HG02759 (cell line): ENCODE measurements around the gene MAP3K10.

Experiments
- ATAC-seq: cut with Tn5 transposase; IDR thresholded peaks from one replicate; pipeline ENCODE4 v1.9.1; 2021; ENCODE audit warnings: mild to moderate bottlenecking, moderate library complexity; ENCODE audit not compliant: unreplicated experiment

Gene MAP3K10

GRCh38 chr19:40232479-40232878 lies 41.3 kb downstream of the MAP3K10 start:
- ATAC-seq, result no peak

GRCh38 chr19:40232949-40233810 lies 42.0 kb downstream of the MAP3K10 start:
- no peak for ATAC-seq

- no peak for ATAC-seq
Measured at GRCh38 chr19:40233811-40234389, 42.7 kb downstream of the MAP3K10 start.

DNA sequence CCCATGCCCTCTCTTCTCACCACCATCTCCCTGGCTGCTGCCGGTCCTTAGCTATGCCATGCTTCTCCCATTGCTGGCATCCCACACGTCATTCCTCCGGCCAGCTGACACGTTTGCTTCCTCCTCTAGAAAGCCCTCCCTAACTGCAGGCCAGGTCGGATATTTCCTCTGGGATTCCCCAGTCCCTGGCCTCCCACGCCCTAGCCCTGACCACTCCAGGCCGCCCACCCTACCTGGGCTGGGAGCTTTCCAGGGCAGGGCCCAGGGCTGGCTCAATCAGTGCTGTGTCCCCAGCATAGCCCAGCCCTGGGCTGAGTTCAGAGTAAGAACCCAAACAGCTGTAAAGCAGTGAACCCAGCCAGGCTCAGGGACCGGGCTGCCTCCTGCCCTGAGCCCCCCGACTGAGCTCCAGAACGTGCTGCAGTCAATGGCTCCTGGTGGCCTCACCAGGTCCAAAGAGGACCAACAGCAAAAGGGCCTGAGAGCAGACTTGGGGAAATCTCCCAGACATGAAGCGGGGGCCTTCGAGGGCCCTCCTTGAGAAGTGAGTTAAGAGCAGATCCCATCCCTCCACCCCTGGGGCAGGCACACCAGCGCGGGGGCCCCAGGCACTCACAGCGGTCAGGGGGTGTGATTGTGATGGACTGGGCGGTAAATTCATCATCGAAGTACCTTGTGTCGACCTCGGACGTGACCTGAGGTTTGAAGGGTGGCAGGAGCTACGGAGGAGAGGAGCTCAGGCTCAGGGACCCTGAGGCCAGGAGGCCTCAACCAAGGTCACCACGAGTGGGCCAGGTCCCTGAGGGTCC lies 43.4 kb downstream of the MAP3K10 start:
- ATAC-seq, result no peak

DNA sequence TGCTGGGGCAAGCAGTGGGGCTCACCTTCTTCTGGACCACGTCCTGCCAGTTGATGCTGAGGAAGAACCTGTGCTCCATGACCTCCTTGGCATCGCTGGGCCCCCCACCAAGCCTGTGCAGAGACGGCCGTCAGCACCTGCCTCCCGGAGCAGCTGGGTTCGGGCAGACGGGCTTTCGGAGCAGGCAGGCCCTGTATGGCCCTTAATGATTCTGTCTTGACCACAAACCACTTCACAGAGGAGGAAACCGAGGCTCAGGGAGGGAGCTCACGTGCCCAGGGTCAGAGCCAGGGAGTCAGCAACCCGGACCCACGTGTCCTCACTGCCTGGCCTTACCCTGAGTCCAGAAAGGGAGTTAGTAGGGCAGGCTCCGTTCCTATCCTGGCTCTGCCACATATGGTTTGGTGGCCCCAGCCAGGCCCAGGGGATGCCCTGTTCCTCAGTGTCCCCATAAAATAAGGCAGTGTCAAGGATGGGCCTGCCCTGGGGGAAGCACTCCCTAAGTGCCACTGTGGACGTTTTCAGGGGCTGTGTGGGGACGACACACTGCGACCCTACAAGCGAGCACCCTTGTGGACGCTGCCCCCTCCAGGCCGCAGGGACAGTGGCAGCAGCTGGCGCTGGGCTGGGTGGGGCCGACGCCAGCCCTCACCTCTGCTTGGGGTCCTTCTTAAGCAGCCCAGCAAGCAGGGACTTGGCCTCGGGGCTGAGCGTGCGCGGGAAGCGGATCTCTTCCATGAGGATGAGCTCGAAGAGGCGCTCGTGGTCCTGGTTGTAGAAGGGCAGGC lies 44.2 kb downstream of the MAP3K10 start:
- no peak for ATAC-seq

DNA sequence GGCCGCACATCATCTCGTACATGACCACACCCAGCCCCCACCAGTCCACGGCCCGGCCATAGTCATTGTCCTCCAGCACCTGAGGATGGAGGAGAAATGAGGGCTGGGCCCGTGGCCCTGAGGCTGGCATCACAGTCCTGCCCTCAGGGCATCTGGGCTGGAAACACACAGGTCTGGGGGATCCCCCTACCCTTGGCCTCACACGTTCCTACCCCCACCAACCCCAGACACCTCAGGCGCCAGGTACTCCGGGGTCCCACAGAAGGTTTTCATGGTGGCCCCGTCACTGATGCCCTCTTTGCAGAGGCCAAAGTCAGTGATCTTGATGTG lies 44.8 kb downstream of the MAP3K10 start:
- no peak for ATAC-seq

DNA sequence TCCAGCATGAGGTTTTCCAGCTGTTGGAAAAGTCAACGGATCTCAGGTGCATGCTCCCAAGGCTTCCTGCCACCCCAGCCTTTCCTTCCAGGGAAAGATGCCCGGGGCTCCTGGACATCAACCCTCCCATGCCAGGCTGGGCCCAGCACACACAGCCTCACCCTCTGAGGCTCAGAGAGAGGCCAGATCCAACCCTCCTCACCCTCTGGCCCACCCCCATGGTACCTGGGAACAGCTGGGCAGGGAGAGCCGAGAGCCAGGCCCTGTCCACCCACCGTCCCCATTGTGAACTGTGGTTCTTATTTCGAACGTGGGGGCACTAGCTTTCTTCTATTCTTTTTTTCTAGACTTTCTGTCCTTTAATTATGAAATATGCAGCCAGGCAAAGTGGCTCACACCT lies 45.1 kb downstream of the MAP3K10 start:
- ATAC-seq, result no peak

- ATAC-seq, result no peak
Measured at GRCh38 chr19:40237791-40238190, 46.6 kb downstream of the MAP3K10 start.

GRCh38 chr19:40238775-40239174 lies 47.5 kb downstream of the MAP3K10 start:
- no peak for ATAC-seq

DNA sequence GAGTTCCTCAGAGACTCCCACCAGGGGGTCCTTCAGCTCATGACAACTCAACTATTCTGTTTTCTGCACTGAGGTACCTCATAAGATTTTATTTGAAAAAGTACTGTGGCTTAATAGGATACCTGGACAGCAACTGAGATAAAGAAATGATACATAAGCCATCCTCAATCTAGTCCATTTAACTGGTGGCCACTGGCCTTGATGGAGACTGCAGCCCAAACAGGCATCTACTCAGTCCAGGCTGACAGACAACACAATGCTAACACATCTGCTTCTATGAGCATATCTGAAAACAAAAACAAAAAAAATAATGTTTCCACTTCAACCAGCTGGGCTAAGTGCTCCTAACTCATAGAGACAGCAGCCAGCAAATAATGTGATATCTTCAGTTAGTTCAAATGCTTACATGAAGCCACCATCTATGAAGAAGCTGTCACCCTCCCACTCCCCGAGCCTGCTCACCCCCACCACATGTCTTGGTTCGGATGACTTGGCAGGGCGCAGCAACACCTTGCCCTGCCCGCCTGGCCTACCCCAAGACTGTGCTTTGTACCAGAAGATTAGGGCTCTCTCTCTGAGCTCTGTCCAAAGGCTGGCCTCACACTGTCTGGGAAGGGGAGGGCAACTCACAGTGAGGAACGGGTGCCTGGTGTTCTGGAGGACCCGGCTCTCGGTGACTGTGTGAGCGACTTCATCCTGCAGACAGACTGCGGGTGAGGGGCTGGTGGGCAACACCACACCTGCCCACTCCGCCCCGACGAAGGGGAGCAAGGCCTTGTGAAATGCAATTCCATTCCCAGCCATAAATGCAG lies 48.4 kb downstream of the MAP3K10 start:
- ATAC-seq, result no peak

DNA sequence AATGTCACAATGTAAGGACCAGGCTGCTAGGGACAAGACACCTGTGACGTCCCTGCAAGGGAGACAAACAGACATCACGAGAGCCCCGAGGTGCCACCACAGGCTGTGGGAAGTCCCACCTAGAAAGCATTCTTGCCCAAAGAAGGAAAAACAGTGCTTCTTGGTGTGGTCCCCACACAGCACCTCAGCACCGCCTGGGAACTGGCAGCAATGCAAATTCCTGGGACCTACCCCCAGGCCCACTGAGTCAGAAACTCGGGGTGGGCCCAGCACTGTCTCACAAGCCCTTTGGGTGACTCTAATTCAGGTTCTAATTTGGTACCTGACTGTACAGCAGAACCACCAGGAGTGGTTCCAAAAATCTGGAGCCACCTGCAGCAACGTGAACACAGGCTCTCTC lies 49.1 kb downstream of the MAP3K10 start:
- ATAC-seq, result no peak

GRCh38 chr19:40241125-40241808 lies 50.0 kb downstream of the MAP3K10 start:
- no peak for ATAC-seq

- ATAC-seq, result no peak
Measured at GRCh38 chr19:40241809-40242384, 50.7 kb downstream of the MAP3K10 start.

DNA sequence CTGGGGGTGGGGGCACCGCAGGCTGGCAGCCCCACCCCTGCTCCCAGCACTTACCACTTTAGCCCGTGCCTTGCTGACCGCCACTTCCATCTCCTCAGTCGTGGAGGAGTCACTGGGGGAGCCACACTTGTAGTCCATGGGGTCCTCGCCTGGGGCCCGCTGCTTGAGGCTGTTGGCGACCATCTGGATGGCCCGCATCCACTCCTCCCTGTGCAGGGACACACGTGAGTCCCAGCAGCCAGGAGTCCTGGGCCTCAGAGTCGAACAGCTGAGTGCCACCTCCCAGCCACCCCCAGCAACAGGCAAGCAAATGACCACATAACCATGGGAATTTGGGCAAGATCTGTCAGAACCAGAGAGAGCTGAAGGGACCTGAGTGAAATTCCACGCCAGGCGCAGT lies 51.3 kb downstream of the MAP3K10 start:
- no peak for ATAC-seq

DNA sequence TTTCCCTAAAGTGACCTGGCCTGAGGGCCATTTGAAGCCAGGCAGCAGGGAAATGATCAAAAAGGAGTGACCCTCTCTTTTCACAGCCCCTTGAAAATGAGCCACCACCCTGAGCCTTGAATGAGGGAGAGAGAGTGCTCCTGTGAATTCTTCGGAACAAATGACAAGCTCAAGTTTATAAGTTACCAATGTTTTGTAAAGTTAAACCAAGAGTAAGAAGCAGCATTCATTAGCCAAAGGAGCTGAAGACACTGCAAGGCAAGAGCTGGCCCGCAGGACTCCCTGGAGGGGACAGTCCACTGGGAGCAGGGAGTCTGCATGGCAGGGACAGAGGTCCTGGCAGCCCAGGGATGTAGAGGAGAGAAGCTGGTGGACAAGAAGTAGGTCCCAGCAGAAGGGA lies 52.0 kb downstream of the MAP3K10 start:
- no peak for ATAC-seq

DNA sequence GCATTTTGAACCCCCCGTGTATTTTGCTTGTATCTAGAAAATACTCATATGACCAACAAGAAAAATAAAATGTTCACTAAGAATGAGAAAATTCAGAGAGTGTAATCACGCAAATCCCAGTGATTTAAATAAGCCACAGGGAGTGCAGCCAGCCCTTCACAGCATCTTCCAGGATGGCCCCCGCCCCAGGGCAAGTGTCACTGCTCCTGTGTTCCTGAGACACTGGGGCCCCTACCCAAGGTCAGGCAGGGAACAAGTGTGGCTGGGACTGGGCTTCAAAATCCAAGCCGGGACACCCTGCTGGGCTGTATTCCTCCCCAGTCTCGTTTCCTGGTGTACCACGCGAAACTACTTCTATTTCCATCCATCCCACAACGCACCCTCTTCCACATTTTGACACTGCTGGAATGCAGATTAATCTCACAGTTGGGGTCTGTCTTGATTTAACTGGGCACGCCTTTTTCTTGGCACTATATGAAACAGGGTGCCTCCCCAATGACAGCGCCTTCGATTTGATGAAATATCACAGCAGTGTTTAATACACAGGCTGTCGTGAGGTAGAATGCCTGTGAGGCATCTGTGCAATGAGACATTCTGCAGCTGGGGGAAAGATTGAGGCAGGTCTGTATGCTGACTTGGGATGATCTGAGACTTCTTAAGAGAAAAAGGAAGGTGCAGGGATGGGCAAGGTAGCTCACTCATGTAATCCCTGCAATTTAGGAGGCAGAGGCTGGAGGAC lies 53.5 kb downstream of the MAP3K10 start:
- no peak for ATAC-seq

DNA sequence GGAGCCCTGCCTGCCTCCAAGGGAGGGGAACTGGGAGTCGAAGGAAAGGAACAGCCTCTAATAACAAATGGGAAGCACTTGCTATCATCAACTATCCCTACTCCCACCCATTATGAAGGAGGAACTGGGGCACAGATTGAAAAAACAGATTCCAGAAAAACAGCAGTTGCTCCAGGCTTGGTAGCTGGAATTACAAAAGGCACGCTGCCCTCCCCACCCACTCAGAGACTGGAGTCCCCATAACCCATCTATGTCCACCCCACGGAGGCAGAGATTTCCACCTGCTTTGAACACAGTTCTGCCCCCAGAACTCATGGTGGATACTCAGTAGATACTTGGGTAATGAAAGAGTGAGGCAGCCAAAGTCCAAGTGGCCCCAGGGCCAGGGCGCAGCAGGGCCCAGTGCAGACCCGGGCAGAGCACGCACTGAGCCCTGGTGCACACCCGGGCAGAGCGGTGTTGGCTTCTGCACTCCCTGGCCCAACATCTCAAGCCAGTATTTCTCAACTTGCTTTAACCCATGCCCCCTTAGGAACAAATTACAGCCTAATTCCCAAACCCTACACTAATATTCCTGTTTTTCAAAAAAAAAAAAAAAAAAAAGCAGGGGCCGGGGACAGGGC lies 54.4 kb downstream of the MAP3K10 start:
- ATAC-seq, result no peak
